ENCODE measurements around the gene CST9.
"Not testable (repeated sequence)": the region's sequence is repeated elsewhere in the genome, so short reads cannot be mapped to it uniquely, and the experiment has no call there.

The CST9 gene

DNA sequence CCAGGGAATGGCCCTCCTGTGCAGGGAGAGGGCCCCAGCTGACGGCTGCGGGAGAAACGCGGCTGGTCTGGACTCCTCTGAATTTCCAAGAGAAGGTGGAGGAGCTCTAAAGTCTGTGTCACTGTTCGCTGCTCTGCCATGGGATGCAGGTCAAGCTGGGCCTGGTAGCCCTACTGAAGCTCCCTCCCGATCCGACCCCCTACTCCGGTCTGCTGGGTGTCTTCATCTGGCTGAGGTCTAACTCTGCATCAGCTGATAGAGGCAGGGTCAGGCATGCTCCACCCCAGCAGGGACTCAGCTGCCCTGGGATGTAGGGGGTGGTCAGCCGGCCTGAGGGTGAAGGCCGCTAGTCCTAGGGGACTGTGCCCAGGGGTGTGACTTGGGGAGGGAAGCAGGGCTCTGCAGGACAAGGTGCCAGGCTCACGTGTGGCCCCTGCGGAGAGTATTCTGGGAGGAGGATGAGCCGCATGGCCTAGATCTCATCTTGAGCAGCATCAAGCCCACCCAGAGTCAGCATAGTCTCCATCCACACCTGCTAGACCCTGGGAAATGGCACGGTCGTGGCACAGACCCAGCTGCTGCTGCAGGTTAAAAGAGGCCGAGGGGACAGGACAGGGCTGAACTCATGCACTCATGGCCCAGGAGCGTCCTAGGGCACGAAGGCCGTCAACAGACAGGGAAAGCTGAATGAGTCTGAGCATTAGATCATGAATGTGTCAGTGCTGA is 30.6 kb upstream of the CST9 start:
- Histone ChIP-seq H3K27ac (ENCODE audit: low read depth, low read length) (peak overlapping the region; percentile 93), H3K9ac (ENCODE audit: low read length) (peak overlapping the region; percentile 37), H3K4me1 (ENCODE audit: insufficient read depth, low read length) (peaks cover 26% of the 10 kb centered on the region), H3K4me3 (ENCODE audit: low read depth in 1 of 2, low read length in 2 of 2) (peak overlapping the region; percentile 73 to 85), H3K27me3 (ENCODE audit: control insufficient read depth in 1 of 2, insufficient read depth in 2 of 2, low read length in 2 of 2) (no peaks in the 10 kb centered on the region), H3K9me3 (ENCODE audit: low read length) (no peaks in the 10 kb centered on the region), H3K36me3 (ENCODE audit: insufficient read depth, low read length) (peaks cover 20% of the 10 kb centered on the region)

- not testable (repeated sequence) for H3K9ac ChIP-seq (ENCODE audit: low read length); H3K9me3 ChIP-seq (ENCODE audit: low read length); H3K27me3 ChIP-seq (ENCODE audit: control insufficient read depth in 1 of 2, insufficient read depth in 2 of 2, low read length in 2 of 2); H3K27ac ChIP-seq (ENCODE audit: low read depth, low read length)
- H3K4me3 ChIP-seq (ENCODE audit: low read depth in 1 of 2, low read length in 2 of 2) = peak overlapping the region in 1 of 2 donors; percentile 73
- peaks cover 26% of the 10 kb centered on the region for H3K4me1 ChIP-seq (ENCODE audit: insufficient read depth, low read length)
- H3K36me3 ChIP-seq (ENCODE audit: insufficient read depth, low read length) = peaks cover 20% of the 10 kb centered on the region
Observed at GRCh38 chr20:23635768-23636090, 30.0 kb upstream of the CST9 start.

GRCh38 chr20:23634985-23635767 is 29.5 kb upstream of the CST9 start:
- Histone ChIP-seq H3K9ac (ENCODE audit: low read length) (no peak overlapping the region), H3K36me3 (ENCODE audit: insufficient read depth, low read length) (peaks cover 20% of the 10 kb centered on the region), H3K9me3 (ENCODE audit: low read length) (no peaks in the 10 kb centered on the region), H3K4me1 (ENCODE audit: insufficient read depth, low read length) (peaks cover 26% of the 10 kb centered on the region), H3K27me3 (ENCODE audit: control insufficient read depth in 1 of 2, insufficient read depth in 2 of 2, low read length in 2 of 2) (no peaks in the 10 kb centered on the region), H3K27ac (ENCODE audit: low read depth, low read length) (no peak overlapping the region), H3K4me3 (ENCODE audit: low read depth in 1 of 2, low read length in 2 of 2) (peak overlapping the region in 1 of 2 donors; percentile 48)

DNA sequence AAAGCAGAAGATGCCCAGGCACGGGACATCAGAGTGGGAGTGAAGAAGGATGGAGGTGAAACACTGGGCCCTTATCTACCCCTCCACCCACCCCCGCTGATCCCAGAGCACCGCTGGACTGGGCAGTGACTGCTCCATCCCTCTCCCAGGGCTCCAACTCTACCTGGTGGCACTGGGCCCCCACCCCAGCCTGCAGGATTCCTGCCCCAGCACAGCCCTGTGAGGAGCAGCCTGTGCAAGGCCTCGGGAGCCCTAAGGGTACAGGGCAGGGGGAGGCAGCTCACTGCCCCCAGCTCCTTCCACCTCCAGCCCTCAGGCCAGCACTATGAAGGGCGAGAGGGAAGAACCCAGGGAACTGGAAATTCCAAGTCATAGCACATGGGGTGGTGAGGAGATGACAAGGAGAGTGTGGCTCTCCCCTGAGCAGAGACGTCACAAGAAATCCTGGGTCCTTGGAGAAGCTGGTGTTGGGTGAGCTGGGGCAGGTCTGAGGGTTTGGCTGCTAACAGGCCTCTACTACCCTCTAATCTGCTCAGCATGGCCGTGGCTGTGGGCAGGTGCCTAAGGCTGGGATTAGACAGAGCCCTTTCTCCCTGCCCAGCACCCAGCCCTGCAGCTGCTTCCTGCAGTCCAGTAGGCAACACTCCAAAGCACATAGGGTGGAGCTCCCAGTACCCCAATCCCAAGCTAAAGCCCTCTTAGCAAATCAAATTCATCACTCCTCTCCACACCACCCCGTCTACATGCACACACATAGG is 28.5 kb upstream of the CST9 start:
- Histone ChIP-seq H3K4me1 (ENCODE audit: insufficient read depth, low read length) (peaks cover 30% of the 10 kb centered on the region), H3K9ac (ENCODE audit: low read length) (no peak overlapping the region), H3K9me3 (ENCODE audit: low read length) (no peaks in the 10 kb centered on the region), H3K36me3 (ENCODE audit: insufficient read depth, low read length) (peaks cover 20% of the 10 kb centered on the region), H3K27ac (ENCODE audit: low read depth, low read length) (no peak overlapping the region), H3K27me3 (ENCODE audit: control insufficient read depth in 1 of 2, insufficient read depth in 2 of 2, low read length in 2 of 2) (no peaks in the 10 kb centered on the region), H3K4me3 (ENCODE audit: low read depth in 1 of 2, low read length in 2 of 2) (no peak overlapping the region)

- Histone ChIP-seq H3K27me3 (ENCODE audit: control insufficient read depth in 1 of 2, insufficient read depth in 2 of 2, low read length in 2 of 2) (no peaks in the 10 kb centered on the region), H3K9ac (ENCODE audit: low read length) (no peak overlapping the region), H3K4me1 (ENCODE audit: insufficient read depth, low read length) (peaks cover 30% of the 10 kb centered on the region), H3K4me3 (ENCODE audit: low read depth in 1 of 2, low read length in 2 of 2) (no peak overlapping the region), H3K27ac (ENCODE audit: low read depth, low read length) (no peak overlapping the region), H3K9me3 (ENCODE audit: low read length) (no peaks in the 10 kb centered on the region), H3K36me3 (ENCODE audit: insufficient read depth, low read length) (peaks cover 20% of the 10 kb centered on the region)
Observed at GRCh38 chr20:23632711-23633573, 27.2 kb upstream of the CST9 start.

DNA sequence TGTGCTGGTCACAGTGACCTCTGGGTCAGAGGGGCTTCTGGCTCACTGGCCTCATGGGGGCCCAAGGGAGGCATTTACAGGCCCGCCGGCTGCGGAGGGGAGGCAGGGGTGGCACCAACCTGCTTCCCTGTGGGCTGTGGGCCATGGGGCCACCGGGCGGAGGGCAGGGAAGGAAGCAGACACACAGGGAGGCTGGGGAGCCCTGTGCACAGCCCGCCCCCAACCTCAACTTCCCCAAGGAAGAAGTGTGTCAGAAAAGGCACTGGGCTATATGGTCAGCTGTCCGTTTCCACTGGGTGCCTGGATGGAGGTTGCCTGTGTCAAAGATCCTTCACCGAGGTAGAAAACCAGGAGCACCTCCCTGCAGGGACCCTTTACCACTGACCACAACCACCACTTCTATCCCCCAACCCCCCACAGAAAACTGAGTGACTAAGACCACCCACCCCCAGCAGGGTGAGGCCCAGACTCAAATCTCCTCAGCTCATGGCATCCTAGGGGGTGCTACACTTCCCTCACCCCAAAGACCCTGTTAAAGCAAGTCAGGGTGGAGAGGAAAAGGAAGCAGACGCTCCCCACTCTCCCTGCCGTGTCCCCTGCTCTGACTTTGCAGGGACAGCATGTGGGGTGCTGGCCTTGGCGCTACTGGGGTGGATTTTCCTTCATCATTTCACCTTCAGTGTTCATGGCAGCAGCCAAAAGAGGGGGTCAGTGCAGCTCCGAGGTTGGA is 26.4 kb upstream of the CST9 start:
- Histone ChIP-seq H3K9me3 (ENCODE audit: low read length) (no peaks in the 10 kb centered on the region), H3K27me3 (ENCODE audit: control insufficient read depth in 1 of 2, insufficient read depth in 2 of 2, low read length in 2 of 2) (no peaks in the 10 kb centered on the region), H3K9ac (ENCODE audit: low read length) (no peak overlapping the region), H3K36me3 (ENCODE audit: insufficient read depth, low read length) (peaks cover 20% of the 10 kb centered on the region), H3K4me1 (ENCODE audit: insufficient read depth, low read length) (peaks cover 30% of the 10 kb centered on the region), H3K27ac (ENCODE audit: low read depth, low read length) (no peak overlapping the region), H3K4me3 (ENCODE audit: low read depth in 1 of 2, low read length in 2 of 2) (no peak overlapping the region)

- H3K36me3 ChIP-seq (ENCODE audit: insufficient read depth, low read length) = peaks cover 20% of the 10 kb centered on the region
- no peak overlapping the region for H3K27ac ChIP-seq (ENCODE audit: low read depth, low read length)
- no peak overlapping the region for H3K9ac ChIP-seq (ENCODE audit: low read length)
- no peaks in the 10 kb centered on the region for H3K27me3 ChIP-seq (ENCODE audit: control insufficient read depth in 1 of 2, insufficient read depth in 2 of 2, low read length in 2 of 2)
- peaks cover 26% of the 10 kb centered on the region for H3K4me1 ChIP-seq (ENCODE audit: insufficient read depth, low read length)
- no peak overlapping the region for H3K4me3 ChIP-seq (ENCODE audit: low read depth in 1 of 2, low read length in 2 of 2)
- no peaks in the 10 kb centered on the region for H3K9me3 ChIP-seq (ENCODE audit: low read length)
Observed at GRCh38 chr20:23631226-23631822, 25.6 kb upstream of the CST9 start.

- Histone ChIP-seq H3K27me3 (ENCODE audit: control insufficient read depth in 1 of 2, insufficient read depth in 2 of 2, low read length in 2 of 2) (no peaks in the 10 kb centered on the region), H3K4me3 (ENCODE audit: low read depth in 1 of 2, low read length in 2 of 2) (no peak overlapping the region), H3K9me3 (ENCODE audit: low read length) (no peaks in the 10 kb centered on the region), H3K36me3 (ENCODE audit: insufficient read depth, low read length) (peaks cover 20% of the 10 kb centered on the region), H3K4me1 (ENCODE audit: insufficient read depth, low read length) (peaks cover 17% of the 10 kb centered on the region), H3K9ac (ENCODE audit: low read length) (no peak overlapping the region), H3K27ac (ENCODE audit: low read depth, low read length) (no peak overlapping the region)
Observed at GRCh38 chr20:23630392-23630849, 24.7 kb upstream of the CST9 start.

DNA sequence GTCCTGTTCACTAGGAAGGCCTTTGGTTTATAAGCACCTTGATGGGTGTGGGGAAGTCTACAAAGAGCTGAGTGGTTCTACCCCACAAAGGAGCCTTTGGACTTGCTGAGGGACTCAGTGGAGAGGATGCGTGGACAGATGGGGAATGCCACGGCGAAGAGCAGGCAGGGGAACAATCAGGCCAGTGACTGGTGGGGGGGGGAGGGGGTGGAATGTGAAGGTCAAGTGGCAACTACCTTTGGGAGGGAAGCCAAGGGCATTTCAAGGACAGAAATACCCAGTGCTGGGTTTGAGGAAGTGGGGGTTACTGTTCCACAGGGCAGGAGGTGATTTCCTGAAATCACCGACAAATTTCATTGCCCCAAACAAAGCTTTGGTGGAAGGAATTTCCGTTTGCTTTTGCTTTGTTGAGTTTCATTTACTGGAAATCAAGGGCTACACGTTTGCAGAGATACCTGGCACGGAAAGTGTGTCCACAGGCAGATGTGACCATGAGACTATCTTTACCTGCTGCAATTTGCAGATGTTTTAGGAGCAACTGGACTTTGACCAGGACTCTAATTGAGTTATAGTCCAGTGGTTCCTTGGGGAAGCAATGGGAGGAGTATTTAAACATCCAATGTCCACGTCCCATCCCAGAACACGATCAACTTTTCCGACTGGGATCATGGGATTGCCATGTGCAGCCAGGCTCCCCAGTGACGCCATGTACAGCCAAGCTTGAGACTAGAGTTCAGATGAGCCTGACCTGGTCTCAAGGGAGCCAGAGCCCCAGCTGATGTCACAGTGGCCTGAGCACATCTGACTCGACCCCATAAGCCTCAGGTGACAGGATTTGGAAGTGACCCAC is 24.1 kb upstream of the CST9 start:
- Histone ChIP-seq H3K4me3 (ENCODE audit: low read depth in 1 of 2, low read length in 2 of 2) (no peak overlapping the region), H3K36me3 (ENCODE audit: insufficient read depth, low read length) (peaks cover 16% of the 10 kb centered on the region), H3K4me1 (ENCODE audit: insufficient read depth, low read length) (peaks cover 10% of the 10 kb centered on the region), H3K27me3 (ENCODE audit: control insufficient read depth in 1 of 2, insufficient read depth in 2 of 2, low read length in 2 of 2) (no peaks in the 10 kb centered on the region), H3K27ac (ENCODE audit: low read depth, low read length) (no peak overlapping the region), H3K9me3 (ENCODE audit: low read length) (no peaks in the 10 kb centered on the region), H3K9ac (ENCODE audit: low read length) (no peak overlapping the region)

Data from muscle layer of colon (tissue), 2 donors.